ENCODE measurements around the gene TMEM132C. TPM values are rescaled to one million over a fixed set of nuclear protein-coding genes. Genes with fewer than 3 reads are reported as not detected.

TMEM132C gene
- total RNA-seq, 1 donor from 2014 or later = 11.7 TPM

DNA sequence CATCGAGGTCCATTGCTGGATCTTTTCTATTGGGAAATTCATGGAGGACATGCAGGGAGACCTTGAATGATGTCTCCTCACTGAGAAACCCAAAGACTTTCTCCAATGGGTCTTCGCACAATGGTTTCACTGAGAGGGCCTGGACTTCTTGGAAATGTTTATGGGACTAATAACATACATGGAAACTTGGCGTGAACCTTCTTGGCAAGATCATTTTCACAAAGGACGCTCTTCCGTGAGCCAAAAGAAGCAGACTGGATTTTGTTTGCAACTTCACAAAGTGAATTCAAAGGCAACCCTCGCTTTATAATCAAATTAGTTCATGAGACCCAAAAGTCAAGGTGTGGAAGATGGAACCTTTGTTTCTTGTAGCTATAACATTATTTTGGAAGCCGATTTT lies 154.4 kb downstream of the TMEM132C start:
- DNase-seq = no peak

DNA sequence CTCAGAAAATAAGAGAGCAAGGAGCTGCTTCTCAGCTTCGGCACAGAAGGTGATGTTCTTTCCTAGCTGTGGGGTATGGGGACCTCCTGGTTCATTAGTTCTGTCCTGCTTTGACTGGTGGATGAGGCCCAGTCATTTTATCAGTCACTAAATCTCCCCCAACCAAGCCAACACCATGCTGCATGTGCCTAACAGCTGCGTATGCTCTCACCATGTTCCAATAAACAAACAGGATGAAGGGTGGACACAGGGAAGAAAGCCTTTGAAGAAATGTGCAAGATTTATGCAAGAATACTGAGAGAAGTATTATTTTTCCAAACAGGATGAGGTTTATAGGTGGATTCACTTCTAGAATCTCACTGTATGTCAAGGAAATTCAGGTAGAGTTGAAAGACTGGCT lies 156.2 kb downstream of the TMEM132C start:
- no peak for DNase-seq

DNA sequence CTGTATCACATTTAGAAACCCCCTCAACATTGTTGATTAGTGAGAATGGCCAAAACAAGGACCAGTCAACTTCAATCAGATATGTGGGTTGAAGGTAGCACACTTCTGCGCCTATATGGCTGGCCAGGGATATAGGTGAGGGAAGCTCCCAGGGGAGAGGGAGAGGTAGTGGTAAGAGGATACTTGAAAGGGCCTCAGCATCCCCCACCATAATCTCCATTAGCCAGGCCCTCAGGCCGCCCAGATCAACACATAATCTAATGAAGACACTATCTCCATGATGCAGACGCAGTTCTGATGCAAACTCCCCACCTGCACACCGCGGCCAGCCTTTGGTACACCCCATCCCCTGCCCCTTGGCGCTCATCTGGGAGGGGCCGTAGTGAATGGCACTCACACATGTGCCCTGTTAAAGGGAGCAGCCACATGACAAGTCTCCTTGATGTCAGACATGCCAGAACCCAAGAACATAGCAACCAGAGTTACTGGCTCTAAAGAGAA lies 158.0 kb downstream of the TMEM132C start:
- no peak for DNase-seq

DNA sequence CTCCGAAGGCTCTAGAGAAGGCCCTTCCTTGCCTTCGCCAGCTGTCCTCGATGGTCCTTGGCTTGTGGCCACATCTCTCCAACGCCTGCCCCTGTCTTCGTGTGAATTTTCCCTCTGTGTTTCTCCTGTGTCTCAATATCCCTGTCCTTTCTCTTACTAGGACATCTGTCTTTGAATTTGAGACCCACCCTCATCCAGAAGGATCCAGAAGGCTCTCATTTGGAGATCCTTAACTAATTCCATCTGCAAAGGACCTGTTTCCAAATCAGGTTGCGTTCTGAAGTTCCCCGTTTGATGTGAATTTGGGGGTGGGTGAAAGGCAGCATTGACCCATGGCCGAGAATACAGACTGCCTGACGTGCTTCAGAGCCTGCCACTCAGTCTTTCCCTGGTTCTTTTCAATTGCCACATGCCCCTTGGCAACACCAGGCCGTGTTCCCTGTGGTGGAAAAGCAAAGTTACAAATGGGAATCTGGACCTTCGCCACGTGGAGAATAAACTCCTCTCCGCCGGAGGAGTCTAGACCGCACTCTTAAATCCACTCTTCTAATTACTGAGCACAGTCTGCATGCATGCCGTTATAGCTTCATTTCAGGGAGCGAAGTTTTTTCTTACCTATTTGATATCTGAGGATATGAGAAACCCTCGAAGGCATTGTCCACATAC lies 158.8 kb downstream of the TMEM132C start:
- DNase-seq = peak; percentile 54

DNA sequence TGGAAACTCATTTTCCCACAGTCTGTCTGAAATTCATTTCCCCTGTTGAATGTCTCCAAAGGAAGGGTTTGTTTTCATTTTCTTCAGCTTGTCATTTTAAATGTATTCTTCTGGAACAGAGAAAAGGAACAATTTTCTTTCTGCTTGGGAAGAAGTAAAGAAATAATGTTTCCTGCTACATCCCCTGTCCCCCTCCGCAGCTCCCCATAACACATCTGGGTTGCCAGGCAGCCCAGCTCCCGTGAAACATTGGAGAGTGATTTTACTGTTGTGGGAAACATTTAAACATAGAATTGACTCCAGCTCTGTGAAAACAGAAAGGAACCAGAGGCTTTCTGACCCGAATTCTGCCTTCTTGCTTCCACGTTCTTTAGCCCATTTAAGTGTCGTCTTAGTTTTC lies 159.5 kb downstream of the TMEM132C start:
- DNase-seq = peak; percentile 79

- no peak for DNase-seq
Observed at GRCh38 chr12:128439796-128440195, 172.8 kb downstream of the TMEM132C start.

- peak; percentile 64 for DNase-seq
Observed at GRCh38 chr12:128442096-128442495, 175.1 kb downstream of the TMEM132C start.

- no peak for DNase-seq
Observed at GRCh38 chr12:128444598-128444997, 177.6 kb downstream of the TMEM132C start.

DNA sequence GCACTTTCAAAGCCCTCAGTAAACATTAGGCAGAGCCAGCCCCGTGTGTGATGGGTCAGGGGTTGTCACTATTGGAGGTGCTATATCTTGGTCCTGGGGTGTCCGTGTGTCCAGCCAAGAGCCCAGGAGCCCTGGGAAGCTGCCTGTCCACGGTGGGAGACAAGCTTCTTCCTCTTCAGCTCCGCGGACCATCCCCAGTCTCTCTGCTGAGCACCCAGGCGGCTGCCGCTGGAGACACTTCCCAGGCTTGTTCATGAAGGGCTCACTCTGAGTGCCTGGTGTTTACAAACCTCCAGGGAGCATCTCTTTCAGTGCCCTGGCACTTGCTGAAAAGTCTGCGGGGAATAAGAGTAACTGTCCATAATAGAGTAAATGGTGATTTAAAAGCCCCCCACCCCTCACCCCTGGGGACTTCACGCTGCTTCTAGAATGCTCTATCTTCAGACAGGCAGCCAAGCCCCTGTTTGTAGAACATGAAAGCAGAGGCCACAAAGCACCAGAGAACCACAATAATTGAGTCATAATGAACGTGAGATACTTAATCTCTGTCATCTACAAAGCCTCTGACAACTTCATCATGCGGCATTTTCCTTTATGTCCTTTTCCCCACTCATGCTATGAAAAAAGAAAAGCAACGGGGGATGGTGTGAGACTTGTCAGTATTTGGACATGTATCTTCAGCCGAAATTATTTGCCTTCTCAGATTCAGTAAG lies 178.6 kb downstream of the TMEM132C start:
- DNase-seq = no peak

- DNase-seq = peak; percentile 63
Observed at GRCh38 chr12:128449146-128449894, 182.3 kb downstream of the TMEM132C start.

- DNase-seq = no peak
Observed at GRCh38 chr12:128450810-128451209, 183.8 kb downstream of the TMEM132C start.

GRCh38 chr12:128455851-128456250 lies 188.9 kb downstream of the TMEM132C start:
- DNase-seq = peak; percentile 95

- DNase-seq = no peak
Observed at GRCh38 chr12:128456922-128457321, 190.0 kb downstream of the TMEM132C start.

- DNase-seq = no peak
Observed at GRCh38 chr12:128458301-128458974, 191.5 kb downstream of the TMEM132C start.

GRCh38 chr12:128459067-128459466 lies 192.1 kb downstream of the TMEM132C start:
- no peak for DNase-seq

GRCh38 chr12:128463881-128464280 lies 196.9 kb downstream of the TMEM132C start:
- no peak for DNase-seq

GRCh38 chr12:128467882-128468281 lies 200.9 kb downstream of the TMEM132C start:
- DNase-seq = no peak

GRCh38 chr12:128468926-128469325 lies 202.0 kb downstream of the TMEM132C start:
- DNase-seq = peak; percentile 86

- no peak for DNase-seq
Observed at GRCh38 chr12:128471491-128471890, 204.5 kb downstream of the TMEM132C start.

- DNase-seq = no peak
Observed at GRCh38 chr12:128474916-128475315, 207.9 kb downstream of the TMEM132C start.

- DNase-seq = no peak
Observed at GRCh38 chr12:128476266-128476665, 209.3 kb downstream of the TMEM132C start.

- DNase-seq = no peak
Observed at GRCh38 chr12:128483526-128484255, 216.7 kb downstream of the TMEM132C start.
